NCI-H187 treated with DMSO at 0.1 percent for 48 hours (cell line): ENCODE data around the gene EEFSEC.

ENCODE experiments used
- DNase-seq: peaks from one replicate; lab custom pipeline; 2025; lab: John Stamatoyannopoulos, UW

The EEFSEC gene

GRCh38 chr3:128287216-128287615 lies 133.9 kb downstream of the EEFSEC start:
- DNase-seq, result no peak

- no peak for DNase-seq
These were observed 136.3 kb downstream of the EEFSEC start for GRCh38 chr3:128289534-128289933.

GRCh38 chr3:128290484-128290883 lies 137.2 kb downstream of the EEFSEC start:
- no peak for DNase-seq

- DNase-seq, result no peak
These were observed 140.6 kb downstream of the EEFSEC start for GRCh38 chr3:128293930-128294329.

- no peak for DNase-seq
These were observed 141.8 kb downstream of the EEFSEC start for GRCh38 chr3:128294999-128295468.

GRCh38 chr3:128296469-128297251 lies 143.4 kb downstream of the EEFSEC start:
- DNase-seq, result no peak

GRCh38 chr3:128297401-128298138 lies 144.3 kb downstream of the EEFSEC start:
- no peak for DNase-seq

- no peak for DNase-seq
These were observed 148.1 kb downstream of the EEFSEC start for GRCh38 chr3:128301186-128302023.

GRCh38 chr3:128306481-128306880 lies 153.2 kb downstream of the EEFSEC start:
- no peak for DNase-seq

GRCh38 chr3:128307029-128307633 lies 153.8 kb downstream of the EEFSEC start:
- no peak for DNase-seq

GRCh38 chr3:128307781-128308469 lies 154.6 kb downstream of the EEFSEC start:
- no peak for DNase-seq

GRCh38 chr3:128309026-128309425 lies 155.7 kb downstream of the EEFSEC start:
- DNase-seq, result no peak

GRCh38 chr3:128310286-128311058 lies 157.2 kb downstream of the EEFSEC start:
- no peak for DNase-seq

- DNase-seq, result no peak
These were observed 158.2 kb downstream of the EEFSEC start for GRCh38 chr3:128311441-128311844.

GRCh38 chr3:128312271-128312670 lies 159.0 kb downstream of the EEFSEC start:
- no peak for DNase-seq

- no peak for DNase-seq
These were observed 159.9 kb downstream of the EEFSEC start for GRCh38 chr3:128313071-128313725.

GRCh38 chr3:128313935-128314334 lies 160.7 kb downstream of the EEFSEC start:
- DNase-seq, result no peak

GRCh38 chr3:128315313-128315712 lies 162.0 kb downstream of the EEFSEC start:
- no peak for DNase-seq

GRCh38 chr3:128316481-128316891 lies 163.2 kb downstream of the EEFSEC start:
- DNase-seq, result no peak

GRCh38 chr3:128317101-128317697 lies 163.9 kb downstream of the EEFSEC start:
- DNase-seq, result no peak
